ENCODE data around the gene LTBP4.

DNA sequence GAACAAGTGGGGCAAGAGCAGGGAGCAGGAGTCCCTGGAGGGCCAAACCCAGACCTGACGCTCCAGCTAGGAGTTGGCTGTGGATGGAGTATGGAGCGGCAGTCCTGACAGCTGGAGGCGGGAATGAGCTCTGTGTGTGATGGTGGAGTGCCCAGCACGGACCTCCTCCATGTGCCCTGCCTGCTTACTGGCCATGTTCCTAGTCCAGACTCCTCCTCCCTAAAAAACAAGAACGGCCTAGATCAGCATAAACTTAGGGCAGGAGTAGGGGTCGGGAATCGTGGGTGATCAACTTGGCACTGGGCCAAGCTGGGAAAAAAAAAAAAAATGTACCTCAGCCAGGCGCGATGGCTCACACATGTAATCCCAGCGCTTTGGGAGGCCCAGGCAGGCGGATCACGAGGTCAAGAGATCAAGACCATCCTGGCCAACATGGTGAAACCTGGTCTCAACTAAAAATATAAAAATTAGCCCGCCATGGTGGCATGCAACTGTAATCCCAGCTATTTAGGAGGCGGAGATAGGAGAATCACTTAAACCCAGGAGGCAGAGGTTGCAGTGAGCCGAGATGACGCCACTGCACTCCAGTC is 29.5 kb downstream of the LTBP4 start:
- TF ChIP-seq, protein P1, sequence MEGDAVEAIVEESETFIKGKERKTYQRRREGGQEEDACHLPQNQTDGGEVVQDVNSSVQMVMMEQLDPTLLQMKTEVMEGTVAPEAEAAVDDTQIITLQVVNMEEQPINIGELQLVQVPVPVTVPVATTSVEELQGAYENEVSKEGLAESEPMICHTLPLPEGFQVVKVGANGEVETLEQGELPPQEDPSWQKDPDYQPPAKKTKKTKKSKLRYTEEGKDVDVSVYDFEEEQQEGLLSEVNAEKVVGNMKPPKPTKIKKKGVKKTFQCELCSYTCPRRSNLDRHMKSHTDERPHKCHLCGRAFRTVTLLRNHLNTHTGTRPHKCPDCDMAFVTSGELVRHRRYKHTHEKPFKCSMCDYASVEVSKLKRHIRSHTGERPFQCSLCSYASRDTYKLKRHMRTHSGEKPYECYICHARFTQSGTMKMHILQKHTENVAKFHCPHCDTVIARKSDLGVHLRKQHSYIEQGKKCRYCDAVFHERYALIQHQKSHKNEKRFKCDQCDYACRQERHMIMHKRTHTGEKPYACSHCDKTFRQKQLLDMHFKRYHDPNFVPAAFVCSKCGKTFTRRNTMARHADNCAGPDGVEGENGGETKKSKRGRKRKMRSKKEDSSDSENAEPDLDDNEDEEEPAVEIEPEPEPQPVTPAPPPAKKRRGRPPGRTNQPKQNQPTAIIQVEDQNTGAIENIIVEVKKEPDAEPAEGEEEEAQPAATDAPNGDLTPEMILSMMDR (optimal IDR thresholded peaks at IDR 0.05 in 1 of 3, IDR thresholded peaks at IDR 0.05 in 1 of 3, conservative IDR thresholded peaks at IDR 0.05 in 1 of 3; ENCODE audit: extremely low read depth in 1 of 3, insufficient read depth in 2 of 3, low read length in 3 of 3) = no peak
- no peak for TF ChIP-seq EZH2 (IDR thresholded peaks at IDR 0.05; ENCODE audit: low read length)
